Bronchial epithelial cell (primary cell): ENCODE measurements around the gene TOM1. TPM values are rescaled to one million over a fixed set of nuclear protein-coding genes. Genes with fewer than 3 reads are reported as not detected.

Source experiments
- DNase-seq: peaks from one replicate; pipeline ENCODE4 v3.0.0-alpha.2; 2010; ENCODE audit warnings: low read depth
- FAIRE-seq: peaks from 2 replicates; lab custom pipeline; 2011; peaks lifted over from hg19 to GRCh38; lab: Jason Lieb, UNC
- H3K27me3 ChIP-seq: 2 replicates; pipeline ENCODE4 v1.5.1; 2011; ENCODE audit warnings: low read length; ENCODE audit not compliant: control insufficient read depth, insufficient read depth
- H3K36me3 ChIP-seq: 2 replicates; pipeline ENCODE4 v1.5.1; 2011; ENCODE audit warnings: low read length; ENCODE audit not compliant: control insufficient read depth, insufficient read depth
- H3K4me3 ChIP-seq: 2 replicates; pipeline ENCODE4 v1.5.1; 2011; ENCODE audit warnings: mild to moderate bottlenecking, low read depth, low read length, control low read depth
- total RNA-seq: library from RNA; depleted of rRNA; stranded (reverse); fragments of >200 nt; gene quantifications from 2 replicates; pipeline ENCODE4 v1.2.1, GENCODE V29; 2014
- TF ChIP-seq, protein P1 (sequence below): IDR thresholded peaks from 2 replicates; pipeline ENCODE4 v1.5.1; 2011; ENCODE audit warnings: mild to moderate bottlenecking, moderate library complexity, low read length, control low read depth, inconsistent platforms; ENCODE audit not compliant: insufficient read depth, severe bottlenecking

The TOM1 gene
- total RNA-seq, 1 donor from 2014 or later, result 22.6 TPM

GRCh38 chr22:35332278-35332677 lies 32.6 kb downstream of the TOM1 start:
- H3K36me3 ChIP-seq, result peaks cover 34% of the 10 kb centered on the region
- H3K27me3 ChIP-seq, result no peaks in the 10 kb centered on the region
- FAIRE-seq, result no peak
- no peak overlapping the region for H3K4me3 ChIP-seq
- no peak for DNase-seq
- TF ChIP-seq, protein P1, sequence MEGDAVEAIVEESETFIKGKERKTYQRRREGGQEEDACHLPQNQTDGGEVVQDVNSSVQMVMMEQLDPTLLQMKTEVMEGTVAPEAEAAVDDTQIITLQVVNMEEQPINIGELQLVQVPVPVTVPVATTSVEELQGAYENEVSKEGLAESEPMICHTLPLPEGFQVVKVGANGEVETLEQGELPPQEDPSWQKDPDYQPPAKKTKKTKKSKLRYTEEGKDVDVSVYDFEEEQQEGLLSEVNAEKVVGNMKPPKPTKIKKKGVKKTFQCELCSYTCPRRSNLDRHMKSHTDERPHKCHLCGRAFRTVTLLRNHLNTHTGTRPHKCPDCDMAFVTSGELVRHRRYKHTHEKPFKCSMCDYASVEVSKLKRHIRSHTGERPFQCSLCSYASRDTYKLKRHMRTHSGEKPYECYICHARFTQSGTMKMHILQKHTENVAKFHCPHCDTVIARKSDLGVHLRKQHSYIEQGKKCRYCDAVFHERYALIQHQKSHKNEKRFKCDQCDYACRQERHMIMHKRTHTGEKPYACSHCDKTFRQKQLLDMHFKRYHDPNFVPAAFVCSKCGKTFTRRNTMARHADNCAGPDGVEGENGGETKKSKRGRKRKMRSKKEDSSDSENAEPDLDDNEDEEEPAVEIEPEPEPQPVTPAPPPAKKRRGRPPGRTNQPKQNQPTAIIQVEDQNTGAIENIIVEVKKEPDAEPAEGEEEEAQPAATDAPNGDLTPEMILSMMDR, result no peak

GRCh38 chr22:35333220-35333619 lies 33.5 kb downstream of the TOM1 start:
- FAIRE-seq, result no peak
- peaks cover 32% of the 10 kb centered on the region for H3K36me3 ChIP-seq
- TF ChIP-seq, protein P1, result no peak

DNA sequence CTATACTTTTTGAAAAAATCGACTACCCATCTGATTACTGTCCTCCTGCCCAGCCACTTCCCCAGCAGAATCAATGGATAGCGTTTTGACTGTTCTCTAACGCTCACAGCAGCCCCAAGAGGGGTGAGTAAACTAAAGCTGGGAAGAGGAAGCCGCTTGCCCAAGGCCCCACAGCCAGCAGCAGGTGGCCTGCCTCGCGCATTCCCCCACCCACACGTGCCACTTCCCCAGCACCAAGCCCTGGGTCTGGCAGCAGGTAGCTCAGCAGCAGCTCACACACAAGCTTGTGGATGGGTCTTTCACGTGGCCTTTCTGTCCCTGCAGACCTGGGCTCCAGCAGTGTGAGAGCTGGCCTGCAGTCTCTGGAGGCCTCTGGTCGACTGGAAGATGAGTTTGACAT lies 34.3 kb downstream of the TOM1 start:
- no peak for FAIRE-seq
- H3K36me3 ChIP-seq, result peaks cover 29% of the 10 kb centered on the region
- DNase-seq, result no peak
- no peak overlapping the region for H3K4me3 ChIP-seq
- H3K27me3 ChIP-seq, result no peaks in the 10 kb centered on the region
- TF ChIP-seq, protein P1, result no peak

More at GRCh38 chr22:35333220-35333619, 33.5 kb downstream of the TOM1 start:
- no peak for DNase-seq
- Histone ChIP-seq H3K27me3 (no peaks in the 10 kb centered on the region), H3K4me3 (no peak overlapping the region)

GRCh38 chr22:35335468-35335867 lies 35.8 kb downstream of the TOM1 start:
- no peak for FAIRE-seq
- DNase-seq, result no peak
- no peaks in the 10 kb centered on the region for H3K27me3 ChIP-seq
- TF ChIP-seq, protein P1, result no peak
- no peak overlapping the region for H3K4me3 ChIP-seq
- H3K36me3 ChIP-seq, result peaks cover 25% of the 10 kb centered on the region

GRCh38 chr22:35335936-35336781 lies 36.5 kb downstream of the TOM1 start:
- Histone ChIP-seq H3K4me3 (no peak overlapping the region), H3K27me3 (no peaks in the 10 kb centered on the region), H3K36me3 (peaks cover 24% of the 10 kb centered on the region)
- DNase-seq (no peak), FAIRE-seq (no peak)
- TF ChIP-seq, protein P1, result no peak
